Measurements from ENCODE around the gene SLC38A9. TPM values are rescaled to one million over a fixed set of nuclear protein-coding genes. Genes with fewer than 3 reads are reported as not detected.

Gene SLC38A9
- polyA plus RNA-seq, 1 of the 3 experiments (the other 2 are of a cell fraction) = 6.9 TPM

DNA sequence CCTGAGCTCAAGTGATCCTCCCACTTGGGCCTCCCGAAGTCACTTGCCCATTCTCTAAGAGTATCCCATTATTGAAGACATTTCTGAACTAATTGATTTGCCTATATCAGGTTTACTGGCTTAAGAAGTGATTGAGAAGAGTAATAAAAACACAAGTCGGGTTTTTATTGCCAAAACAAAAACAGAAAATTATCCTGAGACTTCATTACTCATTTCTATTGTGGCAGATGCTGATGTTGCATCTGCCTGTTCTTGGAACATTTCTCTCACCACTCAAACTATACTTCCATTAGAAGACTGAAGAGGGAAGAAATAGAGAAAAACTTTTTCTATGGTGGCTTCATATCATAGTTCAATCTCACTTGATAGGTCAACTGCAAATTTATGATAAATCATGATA, 135.5 kb downstream of the SLC38A9 start (continued):
- TF ChIP-seq ZBTB33 (IDR thresholded peaks at IDR 0.05; ENCODE audit: borderline replicate concordance, low read depth) = no peak
- TF ChIP-seq SMC3 (IDR thresholded peaks at IDR 0.05; ENCODE audit: low read depth, low read length) = no peak
- no peak for TF ChIP-seq TEAD4 (IDR thresholded peaks at IDR 0.05; ENCODE audit: borderline replicate concordance, insufficient read depth)
- no peak for TF ChIP-seq GATA2 (CRISPR knock-in tag; IDR thresholded peaks at IDR 0.05)
- TF ChIP-seq NRF1 (IDR thresholded peaks at IDR 0.05; ENCODE audit: low read depth, low read length) = no peak

Small RNA genes lying within 50 kb of the gene (small RNA-seq; reads per million reads assigned to genes)
- 0 reads per million in 7 experiments for gene AC016632.1

Other genes with a start within 250 kb of the SLC38A9 start
- gene PLPP1, start 177.4 kb downstream of the SLC38A9 start, polyA plus RNA-seq (2012; rRNA removed) = 32.8 and 37.5 TPM in 2 replicates
- not detected in 2 replicates for gene DDX4, start 25.7 kb upstream of the SLC38A9 start, polyA plus RNA-seq (2012; rRNA removed)
- gene IL31RA, start 139.0 kb upstream of the SLC38A9 start, polyA plus RNA-seq (2012; rRNA removed) = 0.20 and 0.24 TPM in 2 replicates